CD1c-positive myeloid dendritic cell (primary cell): ENCODE data around the gene LRRIQ1.

Source experiments
- DNase-seq: peaks from one replicate; pipeline ENCODE4 v3.0.0-alpha.2; 2016; ENCODE audit errors: extremely low spot score

Gene LRRIQ1

DNA sequence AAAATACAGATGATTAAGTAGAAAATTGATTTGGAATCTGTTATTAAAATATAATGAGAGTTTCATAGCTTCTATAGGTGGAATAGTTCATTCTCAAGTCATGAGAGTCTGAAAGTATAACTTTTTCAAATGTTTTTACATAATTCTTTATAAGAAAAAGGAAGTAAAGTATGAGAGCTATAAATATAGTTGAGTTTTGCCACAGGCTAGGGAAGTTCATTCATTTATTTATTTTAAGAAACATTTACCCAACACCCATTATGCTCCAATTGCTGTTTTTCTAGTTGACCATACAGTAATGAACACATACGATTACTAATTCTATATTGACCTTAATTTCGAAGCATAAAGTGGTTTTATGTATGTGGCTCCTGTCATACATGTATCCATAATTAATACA lies 24.8 kb downstream of the LRRIQ1 start:
- DNase-seq, result no peak

DNA sequence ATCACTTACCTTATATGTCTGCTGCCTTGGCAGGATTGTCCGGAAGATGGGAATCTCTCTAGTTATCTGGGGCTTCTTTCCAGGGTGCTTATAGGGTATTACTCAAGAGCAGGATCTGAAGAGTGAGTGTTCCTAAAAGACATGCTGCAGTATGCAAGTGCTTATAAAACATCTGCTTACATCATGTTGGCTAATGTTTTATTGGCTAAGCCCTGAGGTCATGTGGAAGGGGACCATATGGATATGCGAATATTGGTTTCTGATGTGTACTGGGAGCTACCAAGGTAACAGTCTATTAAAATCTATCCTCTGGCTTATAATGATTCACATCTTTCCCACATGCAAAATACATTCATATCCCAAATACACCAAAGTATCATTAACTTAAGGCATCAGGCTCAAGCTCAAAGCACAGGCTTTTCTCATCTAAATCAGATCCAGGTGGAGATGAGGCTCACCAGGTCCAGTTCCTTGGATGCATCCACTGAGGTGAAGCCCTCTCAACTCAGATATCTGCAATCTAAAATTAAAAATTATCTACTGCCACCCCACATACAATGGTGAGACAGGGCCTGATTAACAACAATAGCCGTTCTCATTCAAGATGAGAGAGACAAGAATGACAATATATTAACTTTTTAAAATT lies 29.8 kb downstream of the LRRIQ1 start:
- no peak for DNase-seq

DNA sequence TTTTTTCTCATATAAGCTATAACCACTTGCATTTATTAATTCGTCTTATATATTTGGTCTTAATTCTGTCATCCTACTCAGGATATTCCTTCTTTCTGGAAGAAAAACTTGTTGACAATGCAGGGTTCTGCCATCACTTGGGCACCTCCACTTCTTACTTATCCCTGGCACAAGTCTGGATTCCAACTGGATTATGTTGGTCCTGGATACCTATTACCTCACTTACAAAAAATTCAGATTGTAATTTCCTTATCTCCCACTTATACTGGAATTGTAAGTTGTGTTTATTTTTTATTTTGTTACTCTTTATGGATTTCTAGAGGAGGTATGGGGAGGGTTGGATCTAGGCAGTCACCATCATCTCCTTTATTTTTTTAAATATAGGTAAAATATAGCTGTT lies 36.7 kb downstream of the LRRIQ1 start:
- DNase-seq, result no peak

DNA sequence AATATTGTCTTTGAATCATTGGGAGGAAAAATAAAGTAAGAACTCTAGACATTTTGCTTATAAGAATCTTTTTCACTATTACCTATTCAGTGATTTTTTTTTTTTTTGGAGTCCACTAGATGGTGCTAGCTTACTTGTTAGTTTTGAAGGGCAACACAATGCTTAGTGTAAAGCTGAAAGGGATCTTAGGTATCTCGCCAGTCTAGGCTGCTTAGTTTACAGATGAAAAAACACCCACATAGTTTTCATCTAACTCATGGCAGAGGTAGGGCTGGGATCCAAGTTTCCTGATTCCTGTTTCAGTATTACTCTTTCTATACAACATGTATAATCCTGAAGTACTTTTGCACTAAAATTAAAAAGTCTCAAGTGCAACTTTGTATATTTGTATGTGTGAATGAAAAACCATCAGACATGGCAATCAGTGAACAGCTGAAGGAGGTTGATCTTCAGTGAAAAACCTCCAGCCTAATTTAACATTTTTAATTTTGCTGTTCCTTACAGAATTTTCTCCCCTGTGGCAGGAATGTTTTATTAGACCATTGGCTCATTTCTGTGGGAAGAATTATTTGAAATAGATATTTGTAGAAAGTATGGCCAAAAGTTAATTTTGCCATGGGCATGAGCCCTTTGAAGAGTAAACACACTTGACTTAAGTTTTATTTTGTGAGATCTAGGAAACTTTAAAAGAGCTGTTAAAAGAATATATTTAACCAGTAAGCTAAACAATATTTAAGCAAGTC lies 40.7 kb downstream of the LRRIQ1 start:
- peak; percentile 6 for DNase-seq

DNA sequence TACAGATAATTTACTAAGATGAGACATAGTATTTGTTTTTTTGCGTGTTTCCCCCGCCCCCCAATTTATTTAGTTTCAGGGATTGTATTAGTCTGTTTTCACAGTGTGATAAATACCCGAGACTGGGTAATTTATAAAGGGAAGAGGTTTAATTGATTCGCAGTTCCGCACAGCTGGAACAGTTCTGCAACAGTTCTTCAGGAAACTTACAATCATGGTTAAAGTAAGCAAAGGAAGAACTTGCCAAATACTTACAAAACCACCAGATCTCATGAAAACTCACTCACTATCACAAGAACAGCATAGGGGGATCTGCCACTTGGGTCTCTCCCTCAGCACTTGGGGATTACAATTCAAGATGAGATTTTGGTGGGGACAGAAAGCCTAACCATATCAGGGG lies 48.9 kb downstream of the LRRIQ1 start:
- DNase-seq, result no peak

DNA sequence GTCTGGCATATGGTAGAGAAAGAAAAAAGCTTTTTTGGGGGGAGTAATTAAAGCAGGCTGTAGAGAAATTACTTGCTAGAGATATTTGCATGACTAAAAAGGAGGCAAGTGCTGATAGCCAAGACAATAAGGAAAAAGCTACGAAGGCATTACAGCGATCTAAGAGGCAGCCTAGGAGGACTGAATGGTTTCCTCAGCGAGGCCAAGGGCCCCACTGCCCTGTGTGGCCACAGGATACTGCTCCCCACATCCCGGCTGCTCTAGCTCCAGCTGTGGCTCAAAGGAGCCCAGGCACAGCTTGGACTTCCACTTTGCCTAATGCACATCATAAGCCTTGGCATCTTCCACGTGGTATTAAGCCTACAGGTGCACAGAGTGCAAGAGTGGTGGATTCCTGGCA lies 53.6 kb downstream of the LRRIQ1 start:
- no peak for DNase-seq

DNA sequence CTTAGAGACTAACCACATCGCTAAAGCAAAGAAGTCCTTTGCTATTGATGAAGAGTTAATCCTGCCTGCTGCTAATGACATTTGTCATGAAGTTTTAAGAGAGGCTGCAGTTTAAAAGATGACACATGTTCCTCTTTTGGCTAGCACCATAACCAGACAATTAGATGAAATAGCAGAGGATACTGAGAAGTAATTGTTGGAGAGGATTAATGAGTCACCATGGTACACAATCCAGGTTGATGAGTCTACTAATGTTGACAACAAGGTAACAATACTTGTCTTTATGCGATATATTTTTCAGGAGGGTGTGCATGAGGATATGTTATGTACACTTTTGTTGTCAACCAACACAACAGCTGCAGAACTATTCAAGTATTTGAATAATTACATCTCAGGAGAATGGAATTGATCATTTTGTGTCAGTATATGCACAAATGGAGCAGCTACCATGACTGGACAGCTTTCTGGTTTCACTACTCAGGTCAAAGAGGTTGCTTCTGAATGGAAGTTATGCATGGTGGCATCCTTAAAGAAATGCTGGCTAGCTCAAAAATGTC lies 56.7 kb downstream of the LRRIQ1 start:
- no peak for DNase-seq

DNA sequence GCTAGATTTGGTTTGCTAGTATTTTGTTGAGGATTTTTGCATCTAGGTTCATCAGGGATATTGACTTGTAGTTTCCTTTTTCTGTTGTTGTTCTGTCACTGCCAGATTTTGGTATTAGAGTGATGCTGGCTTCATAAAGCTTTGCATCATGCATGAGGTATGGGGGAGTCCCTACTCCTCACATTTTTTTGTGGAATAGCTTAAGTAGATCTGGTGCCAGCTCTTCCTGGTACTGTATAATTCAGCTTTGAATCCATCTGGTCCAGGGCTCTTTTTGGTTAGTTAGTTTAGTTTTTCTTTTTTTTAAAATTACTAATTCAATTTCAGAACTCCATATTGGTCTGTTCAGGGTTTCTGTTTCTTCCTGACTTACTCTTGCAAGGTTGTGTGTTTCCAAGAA lies 59.4 kb downstream of the LRRIQ1 start:
- DNase-seq, result no peak

DNA sequence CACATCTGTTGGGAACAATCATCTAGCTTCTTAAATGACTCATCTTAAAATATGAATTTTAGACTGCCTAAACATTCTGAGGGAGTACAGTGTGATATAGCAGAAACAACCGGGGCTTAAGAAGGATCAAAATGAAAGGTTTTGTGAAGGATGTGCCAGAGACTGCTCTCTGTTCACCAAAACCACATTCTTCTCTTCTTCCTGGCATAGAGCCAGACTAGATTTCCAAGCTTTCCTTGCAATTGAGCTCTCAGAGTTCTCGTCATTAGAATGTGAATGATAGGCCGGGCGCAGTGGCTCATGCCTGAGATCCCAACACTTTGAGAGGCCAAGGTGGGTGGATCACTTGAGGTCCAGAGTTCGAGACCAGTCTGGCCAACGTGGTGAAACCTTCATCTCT lies 94.5 kb downstream of the LRRIQ1 start:
- no peak for DNase-seq

DNA sequence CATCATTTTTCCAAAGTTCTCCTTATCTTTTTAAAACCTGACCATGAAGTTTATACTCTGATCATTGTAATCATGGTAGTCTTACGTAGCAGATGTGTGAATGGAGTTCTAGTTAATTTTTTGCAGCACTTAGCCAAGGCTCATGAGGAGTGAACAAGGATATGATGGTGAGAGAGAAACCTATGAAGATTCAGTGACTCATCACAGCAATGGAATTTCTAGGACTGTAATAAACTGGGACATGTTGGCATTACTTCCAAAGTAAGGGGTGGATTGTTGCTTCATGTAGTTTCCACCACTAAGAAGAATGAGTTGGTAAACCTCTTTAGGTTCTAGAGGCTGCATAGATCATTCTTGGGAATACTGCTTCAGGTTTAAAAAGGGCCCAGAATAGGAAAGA lies 102.7 kb downstream of the LRRIQ1 start:
- DNase-seq, result no peak

DNA sequence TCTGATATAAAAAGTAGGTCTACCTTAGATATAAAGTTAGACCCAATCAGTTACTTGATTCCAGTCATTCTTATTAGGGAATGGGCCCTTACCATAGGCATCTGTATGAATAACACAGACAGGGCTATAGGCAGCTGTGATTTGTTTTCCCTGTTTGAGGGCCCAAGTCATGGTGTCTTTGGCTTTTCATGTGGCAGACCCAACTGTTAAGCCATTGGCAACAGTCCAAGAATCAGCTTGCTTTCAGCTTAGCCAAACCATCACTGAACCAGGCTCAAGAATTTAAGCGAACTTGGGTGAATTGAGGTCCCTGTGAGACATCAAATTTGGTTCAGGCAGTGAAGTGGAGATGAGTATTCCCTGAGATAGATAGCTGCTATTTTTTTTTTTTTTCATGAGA lies 111.2 kb downstream of the LRRIQ1 start:
- no peak for DNase-seq

DNA sequence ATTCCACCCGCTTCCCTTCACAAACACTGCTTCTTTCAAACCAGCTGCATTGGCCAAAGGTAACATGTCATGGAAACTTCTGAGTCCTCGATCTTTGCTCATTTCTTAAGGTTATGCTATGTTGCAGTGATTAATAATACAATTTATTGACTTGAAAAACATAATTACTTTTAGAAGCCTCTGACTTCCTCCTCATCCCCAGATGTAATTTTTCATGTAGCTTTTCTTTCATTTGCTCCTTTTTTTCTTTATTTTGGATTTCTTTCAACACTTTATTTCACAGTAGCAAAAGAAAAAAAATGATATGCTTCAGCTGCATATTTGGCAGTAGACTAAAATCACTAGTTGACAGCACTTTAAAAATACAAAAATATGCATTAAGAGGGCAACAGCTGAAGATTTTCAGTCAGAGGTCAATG lies 116.2 kb downstream of the LRRIQ1 start:
- no peak for DNase-seq

DNA sequence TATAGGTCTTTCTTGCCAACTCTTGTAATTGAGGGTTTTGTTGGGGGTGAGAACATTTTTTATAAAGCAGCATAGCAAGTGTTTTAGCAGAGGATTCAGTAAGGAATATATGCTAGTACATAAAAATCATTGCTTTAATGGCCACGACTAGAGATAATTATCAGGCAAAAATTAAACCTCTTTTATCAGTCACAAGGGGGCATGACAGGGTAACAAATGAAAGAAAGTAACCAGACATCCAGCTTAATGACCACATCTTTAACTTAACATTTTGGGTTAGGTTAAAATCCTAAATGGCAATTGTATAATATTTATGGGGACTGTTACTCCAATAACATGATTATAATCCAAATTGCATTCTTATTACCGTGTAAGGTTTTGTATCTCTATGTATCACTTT lies 119.6 kb downstream of the LRRIQ1 start:
- DNase-seq, result no peak

DNA sequence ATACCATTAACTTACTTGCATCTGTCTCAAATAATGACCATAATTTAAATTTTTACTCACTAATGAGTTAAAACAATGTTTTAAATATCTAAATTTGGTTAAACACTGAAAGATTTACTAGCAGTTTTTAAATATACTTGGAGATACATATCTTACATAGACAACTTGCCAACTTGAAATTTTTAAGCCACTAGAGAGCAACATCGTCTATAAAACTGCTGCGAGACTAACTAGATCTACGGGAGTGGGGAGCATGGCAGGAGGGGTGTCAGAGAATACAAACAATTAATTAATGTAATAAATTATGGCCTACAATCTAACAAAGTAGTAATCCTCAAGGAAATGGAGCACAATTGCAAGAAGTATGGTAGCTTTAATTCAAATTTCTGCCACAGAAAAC lies 120.4 kb downstream of the LRRIQ1 start:
- DNase-seq, result no peak

DNA sequence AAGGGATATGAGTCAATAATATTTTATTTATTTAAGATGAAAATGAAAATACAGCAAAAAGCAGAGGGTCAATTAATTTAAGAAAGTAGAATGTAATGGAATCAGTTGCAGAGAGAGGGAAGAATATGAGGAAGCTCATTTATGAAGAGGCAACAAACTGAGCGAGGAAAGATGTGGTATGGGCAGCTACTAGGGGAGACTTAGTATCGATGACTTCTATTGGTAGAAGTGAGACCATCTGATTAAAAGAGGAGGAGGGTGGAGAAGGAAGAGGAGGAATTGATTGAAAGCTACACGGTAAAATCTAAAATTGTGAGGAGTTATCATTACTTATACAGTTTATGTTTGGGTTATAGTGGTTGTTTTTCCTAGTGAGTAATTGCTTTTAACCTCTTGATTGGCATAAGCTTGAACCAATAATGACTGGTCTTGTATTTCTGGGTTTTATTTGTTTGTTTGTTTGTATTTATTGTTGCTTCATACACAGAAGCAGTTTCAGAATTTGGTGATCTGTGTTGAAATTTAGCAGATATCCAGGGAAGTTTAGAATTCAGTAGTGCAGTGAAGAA lies 121.0 kb downstream of the LRRIQ1 start:
- no peak for DNase-seq

DNA sequence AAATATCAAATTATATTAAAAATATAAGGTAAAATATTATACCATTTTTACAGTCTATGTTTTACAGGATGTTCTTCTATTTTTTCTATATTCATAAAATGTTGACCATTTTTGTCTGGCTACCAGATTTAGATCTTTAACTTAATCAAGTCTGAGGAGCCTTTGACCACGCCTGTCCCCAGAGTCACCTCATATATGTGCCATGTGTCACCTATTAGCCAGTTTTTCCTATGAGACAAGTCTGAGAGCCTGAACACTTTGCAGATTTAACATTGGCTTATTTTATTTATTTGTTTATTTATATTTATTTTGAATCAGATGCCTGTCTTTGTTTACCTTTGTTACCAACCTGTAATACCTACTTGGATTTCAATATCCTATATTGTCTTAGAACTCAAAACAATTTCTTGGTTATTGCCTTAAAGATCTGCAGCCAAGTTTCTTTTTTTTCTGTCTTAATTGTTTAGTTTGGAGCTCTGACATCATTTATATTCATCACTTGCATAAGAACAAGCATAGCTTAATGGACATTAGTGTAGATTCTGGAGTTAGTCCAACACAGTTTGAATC lies 127.7 kb downstream of the LRRIQ1 start:
- no peak for DNase-seq

DNA sequence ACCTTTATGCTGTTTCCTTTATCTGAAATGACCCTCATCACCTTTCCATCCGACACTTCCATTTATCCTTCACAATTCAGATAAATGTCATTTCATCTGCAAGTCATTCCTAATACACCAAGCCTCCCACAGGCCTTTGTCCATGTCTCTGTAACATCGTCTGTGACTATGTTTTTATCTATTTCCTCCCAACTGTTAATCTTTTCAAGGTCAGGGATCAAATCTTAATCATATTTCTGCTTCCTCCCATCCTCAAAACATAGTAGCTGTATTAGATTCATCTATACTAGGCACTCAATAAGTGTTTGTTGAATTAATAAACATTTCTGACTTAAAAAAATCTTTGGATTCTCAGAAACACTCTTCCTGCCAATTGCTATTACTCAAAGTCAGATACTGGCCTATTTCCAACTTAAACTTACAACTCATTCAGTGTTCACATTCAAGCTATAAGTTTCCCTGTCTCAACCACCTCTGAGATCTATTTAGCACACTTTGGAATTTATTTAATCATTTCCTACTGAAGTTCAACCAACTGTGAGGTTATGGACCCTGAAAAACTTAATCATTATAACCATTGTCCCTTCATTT lies 143.6 kb downstream of the LRRIQ1 start:
- DNase-seq, result no peak

DNA sequence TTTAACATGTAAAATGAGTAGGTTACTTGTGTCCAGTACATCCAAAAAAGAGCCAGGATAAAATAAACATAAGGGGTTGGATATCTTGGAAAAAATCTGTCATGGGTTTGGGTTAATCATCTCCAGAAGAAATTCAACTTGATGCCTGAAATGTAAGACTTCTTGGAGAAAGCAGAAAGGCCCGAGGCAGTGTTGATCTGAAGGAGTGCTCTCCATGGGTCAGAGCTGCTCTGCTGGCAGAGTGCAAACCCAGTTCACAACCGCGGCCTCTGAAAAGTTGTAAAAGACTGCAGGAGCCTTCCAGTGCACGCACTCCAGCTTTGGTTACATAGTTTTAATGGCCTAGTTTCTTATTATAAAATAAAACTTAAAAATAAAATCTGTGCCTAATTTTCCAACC lies 146.5 kb downstream of the LRRIQ1 start:
- no peak for DNase-seq

DNA sequence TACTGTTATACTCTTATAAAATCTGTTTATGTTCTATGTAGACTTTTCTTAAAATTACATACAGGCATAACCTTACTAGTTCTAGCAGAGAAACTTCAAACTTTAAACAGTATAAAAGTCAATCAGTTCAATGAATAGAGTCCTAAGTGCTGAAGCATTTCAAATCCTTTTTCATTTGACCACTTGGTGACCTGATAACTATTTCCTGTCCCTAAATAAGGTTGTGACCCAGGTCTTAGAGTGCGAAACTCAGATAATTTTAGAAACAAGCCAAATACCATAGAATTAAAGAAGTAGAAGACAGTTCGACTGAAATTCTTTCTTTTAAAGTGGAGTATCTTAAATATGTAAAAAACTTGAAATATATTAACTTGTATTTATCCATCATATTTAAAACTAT lies 147.7 kb downstream of the LRRIQ1 start:
- no peak for DNase-seq

DNA sequence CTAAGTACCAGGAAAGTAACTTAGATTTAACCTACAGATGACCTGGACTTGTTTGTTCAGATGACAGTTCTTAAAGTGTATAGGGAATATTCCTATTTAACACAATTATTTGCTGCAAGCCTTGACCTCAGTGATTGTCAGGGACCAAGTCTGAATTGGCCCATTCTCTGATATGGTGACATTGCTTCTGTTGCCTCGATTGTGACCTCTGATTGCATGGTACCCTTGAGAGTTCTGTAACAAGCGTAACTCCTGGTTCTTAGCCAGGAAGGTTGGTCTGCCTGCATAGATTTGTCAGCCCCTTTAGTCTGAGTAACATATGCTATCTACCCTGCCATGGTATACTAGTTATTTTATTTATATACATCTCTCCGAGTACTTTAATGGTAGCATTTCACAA lies 150.1 kb downstream of the LRRIQ1 start:
- DNase-seq, result no peak

DNA sequence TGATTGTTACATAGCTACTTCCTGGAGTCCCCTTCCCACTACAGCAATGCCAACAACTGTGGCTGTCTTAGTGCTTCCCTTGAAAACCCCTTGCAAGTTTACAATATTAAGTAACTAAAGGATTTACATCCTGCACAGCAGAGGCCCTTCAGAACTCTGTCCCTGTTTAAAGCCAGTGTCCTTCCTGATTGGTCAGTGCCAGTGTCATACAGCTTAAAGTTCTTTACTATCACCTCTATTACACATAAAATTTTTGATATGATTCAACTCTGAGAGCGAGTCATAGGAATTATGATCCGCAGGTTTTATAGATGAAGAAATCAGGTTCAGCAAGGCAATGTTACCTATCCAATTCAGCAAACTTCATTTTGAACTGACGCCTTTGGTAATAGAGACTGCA lies 152.5 kb downstream of the LRRIQ1 start:
- DNase-seq, result no peak

DNA sequence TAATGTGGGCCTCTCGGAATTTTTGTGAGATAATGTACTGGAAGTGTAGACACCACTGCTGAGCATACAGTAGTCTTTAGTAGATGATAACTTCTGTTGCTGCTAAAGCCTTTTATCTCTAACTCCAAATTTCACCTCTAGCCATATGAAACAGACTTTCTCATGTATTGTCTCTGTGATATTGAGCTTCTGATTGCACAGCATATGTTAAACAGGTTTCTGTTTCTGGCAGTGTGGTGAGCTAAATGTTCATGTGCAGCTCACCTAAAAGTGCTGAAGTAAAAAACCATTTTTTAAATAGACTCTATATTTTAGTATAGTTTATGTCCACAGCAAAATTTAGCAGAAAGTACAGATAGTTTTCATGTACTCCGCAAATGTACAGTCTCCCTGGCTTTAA lies 154.6 kb downstream of the LRRIQ1 start:
- no peak for DNase-seq
